GM18498 (cell line): Measurements from ENCODE around the gene EREG.
"Not testable (repeated sequence)": the region's sequence is repeated elsewhere in the genome, so short reads cannot be mapped to it uniquely, and the experiment has no call there.

Experiments used
- ATAC-seq: cut with Tn5 transposase; IDR thresholded peaks from one replicate; pipeline ENCODE4 v1.9.1; 2021; ENCODE audit warnings: mild to moderate bottlenecking, moderate library complexity; ENCODE audit not compliant: unreplicated experiment

Gene EREG

DNA sequence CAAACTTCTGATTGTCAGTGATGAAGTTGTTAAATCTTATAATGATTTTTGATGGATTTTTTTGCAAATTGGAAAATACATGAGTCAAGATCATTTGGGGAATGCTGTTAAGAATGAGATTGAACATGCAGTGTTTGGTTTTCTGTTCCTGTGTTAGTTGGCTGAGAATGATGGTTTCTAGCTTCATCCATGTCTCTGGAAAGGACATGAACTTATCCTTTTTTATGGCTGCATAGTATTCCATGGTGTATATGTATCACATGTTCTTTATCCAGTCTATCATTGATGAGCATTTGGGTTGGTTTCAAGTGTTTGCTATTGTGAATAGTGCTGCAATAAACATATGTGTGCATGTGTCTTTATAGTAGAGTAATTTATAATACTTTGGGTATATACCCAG is 24.5 kb upstream of the EREG start:
- not testable (repeated sequence) for ATAC-seq

DNA sequence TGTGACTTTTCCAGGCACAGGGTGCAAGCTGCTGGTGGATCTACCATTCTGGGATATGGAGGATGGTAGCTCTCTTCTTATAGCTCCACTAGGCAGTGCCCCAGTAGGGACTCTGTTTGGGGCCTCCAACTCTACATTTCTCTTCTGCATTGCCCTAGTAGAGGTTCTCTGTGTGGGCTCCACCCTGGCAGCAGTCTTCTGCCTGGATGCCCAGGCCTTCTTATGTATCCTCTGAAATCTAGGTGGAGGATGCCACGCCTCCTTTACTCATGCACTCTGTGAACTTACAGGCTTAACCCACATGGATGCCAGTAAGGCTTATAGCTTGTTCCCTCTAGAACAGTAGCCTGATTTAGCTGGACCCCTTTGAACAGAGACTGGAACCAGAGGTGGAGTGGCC is 20.9 kb upstream of the EREG start:
- no peak for ATAC-seq

DNA sequence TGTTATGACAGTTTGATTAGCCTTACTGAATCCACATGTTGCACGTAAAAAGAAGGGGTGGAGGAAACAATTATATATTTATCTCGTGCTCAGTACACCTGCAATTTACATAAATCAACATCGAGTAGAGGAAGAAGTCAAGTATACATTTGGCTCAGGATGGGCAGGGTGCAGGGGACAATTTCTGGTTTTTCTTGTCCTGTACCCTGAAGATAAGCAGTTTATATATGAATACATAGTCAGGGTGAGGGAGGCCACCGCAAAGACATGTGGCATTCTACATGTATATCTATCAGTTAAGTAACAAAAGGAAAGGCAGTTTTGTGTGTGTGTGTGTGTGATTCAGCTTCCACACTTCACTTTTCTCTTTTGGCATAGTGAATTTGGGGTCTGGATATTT is 11.1 kb upstream of the EREG start:
- ATAC-seq, result no peak

GRCh38 chr4:74357965-74358364 is 7.0 kb upstream of the EREG start:
- no peak for ATAC-seq

- no peak for ATAC-seq
These were observed 3.3 kb upstream of the EREG start for GRCh38 chr4:74361671-74362070.

DNA sequence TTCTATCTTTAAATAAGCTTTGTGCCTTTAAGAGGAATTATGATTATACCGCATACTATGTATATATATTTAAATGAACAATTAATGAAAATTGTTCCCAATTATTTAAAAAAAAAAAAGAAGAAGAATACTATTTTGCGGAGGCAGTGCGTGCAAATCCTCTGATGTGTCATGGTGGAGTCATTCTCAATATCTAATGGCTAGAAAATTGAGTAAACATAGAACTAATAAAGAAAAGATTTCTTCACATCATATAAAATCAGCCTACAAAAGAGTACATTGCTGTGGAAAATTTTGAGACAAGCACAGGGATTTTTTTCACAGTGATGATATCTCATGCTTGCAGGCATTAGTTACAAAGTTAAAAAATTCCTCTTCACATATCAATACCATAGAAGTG is 2.6 kb upstream of the EREG start:
- no peak for ATAC-seq

GRCh38 chr4:74364256-74364651 is 691 bp upstream of the EREG start:
- ATAC-seq, result no peak

GRCh38 chr4:74365761-74366160 is 816 bp downstream of the EREG start:
- ATAC-seq, result no peak

DNA sequence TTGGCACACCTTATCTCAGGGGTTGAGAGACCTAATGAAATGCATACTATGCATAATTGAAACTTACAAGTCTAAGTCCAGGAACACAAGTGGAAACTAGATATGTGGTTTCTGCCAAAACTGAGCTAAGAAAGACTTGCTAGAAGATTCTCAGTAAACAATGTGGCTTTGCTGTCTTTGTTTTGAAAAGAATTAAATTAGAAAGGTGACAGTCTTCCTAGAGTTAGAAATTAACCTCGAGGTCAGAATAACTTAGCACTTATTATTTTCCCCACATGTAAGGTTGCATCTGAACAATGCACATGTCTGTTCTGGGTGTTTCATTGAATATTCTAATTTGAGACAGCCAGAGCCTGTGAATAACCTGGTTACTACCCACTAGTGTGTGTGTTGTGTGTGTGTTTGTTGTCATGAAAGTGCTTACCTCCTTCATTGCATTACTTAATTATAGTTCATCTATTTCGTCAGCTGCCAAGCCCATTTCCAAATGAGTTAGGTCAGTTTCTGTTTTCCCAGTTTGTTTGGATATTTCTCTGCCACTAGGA is 1.5 kb downstream of the EREG start:
- peak; percentile 55 for ATAC-seq

DNA sequence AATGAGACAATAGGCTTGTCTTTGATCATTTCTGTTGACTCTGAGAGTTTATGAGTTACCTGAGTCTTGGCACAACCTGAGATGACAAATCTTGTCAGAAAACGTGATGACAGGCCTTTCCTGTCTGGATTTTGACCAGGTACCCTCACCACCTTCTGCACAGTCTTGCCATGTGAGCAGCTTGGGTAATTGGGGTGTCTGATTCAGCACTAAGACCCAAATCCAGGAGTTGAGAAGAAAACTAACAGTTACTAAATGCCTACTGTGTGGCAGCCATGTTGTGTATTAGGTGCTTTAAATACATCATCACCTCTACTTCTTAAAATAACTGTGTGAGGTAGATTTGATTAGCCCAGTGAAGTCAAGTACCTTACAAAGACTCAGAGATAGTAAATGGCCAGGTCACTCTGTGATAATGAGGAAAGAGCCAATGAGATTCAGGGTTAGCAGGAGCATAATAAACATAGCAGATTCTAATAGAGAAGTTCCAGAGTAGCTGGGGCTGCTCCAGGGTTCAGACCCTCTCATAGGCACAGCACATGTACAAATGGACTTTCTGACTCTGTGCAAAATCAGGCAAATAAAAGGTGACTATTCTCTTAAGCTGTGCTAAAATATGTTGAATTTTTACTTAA is 2.8 kb downstream of the EREG start:
- no peak for ATAC-seq

GRCh38 chr4:74368596-74368995 is 3.7 kb downstream of the EREG start:
- ATAC-seq, result no peak

DNA sequence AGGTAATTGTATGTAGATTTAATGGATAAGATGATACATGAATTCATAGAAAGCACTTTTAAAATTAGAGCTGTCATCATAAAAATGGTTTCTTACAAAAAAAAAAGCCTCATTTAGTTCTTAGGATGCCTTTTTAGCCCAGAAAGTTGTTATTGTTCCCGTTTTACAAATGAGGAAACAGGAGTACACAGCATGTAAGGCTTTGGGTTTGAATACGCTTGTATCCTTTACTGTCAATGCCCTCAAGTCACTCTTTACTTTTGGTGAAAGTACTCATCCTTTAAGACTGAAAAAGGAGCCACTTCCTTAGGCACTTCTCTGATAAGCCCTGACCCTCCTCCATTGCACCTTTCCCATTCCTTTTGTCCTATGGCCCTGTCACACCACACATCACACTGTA is 4.9 kb downstream of the EREG start:
- ATAC-seq, result no peak

GRCh38 chr4:74370912-74371311 is 6.0 kb downstream of the EREG start:
- peak; percentile 81 for ATAC-seq

DNA sequence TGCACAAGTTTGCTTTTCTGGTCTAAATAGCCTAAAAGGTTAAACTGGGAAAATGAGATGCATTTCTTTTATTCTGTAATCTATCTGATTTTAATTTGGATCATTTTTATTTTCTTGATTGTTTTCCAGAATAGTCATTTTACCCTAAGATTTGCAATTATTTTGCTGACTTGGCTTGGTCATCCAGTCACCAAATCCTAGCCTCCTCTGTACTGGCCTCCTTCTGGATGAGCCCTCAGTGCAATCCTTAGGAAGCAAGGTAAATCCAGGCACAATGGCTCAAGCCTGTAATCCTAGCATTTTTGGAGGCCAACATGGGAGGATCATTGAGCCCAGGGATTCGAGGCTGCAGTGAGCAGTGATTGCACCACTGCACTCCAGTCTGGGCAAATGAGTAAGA is 9.2 kb downstream of the EREG start:
- ATAC-seq, result no peak

DNA sequence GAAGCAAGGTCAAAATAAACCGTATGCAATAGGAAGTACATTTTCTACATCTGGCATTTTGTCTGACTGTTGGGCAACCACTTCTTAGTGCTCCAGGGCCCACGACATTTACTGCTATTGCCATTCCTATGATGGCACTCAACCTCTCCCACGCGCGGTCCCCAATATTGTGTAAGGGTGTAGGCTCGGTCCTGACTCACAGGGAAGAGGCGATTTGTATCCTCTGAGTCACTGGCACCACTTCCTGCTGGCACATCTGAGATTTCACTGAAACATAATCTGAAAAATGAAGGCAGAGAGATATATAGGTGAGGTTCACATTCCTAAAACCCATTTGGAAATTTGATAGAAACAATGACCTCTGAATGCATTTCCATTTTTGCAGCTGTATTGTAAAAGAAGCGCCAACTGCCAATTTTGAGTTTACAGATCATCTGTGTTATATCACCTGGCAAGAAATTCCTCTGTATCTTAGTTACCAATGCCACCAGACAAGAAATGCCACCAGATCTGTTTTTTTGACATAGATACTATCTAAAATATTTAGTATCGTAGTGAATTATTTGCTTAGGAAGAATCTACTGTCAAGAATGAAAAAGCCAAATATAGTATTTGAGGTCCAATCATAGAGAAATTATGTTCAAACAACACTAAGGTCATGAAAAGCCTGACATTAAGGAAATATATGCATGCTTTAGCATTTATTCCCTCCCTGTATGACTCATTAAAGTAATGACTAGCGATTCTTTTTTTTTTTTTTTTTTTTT is 9.8 kb downstream of the EREG start:
- no peak for ATAC-seq

DNA sequence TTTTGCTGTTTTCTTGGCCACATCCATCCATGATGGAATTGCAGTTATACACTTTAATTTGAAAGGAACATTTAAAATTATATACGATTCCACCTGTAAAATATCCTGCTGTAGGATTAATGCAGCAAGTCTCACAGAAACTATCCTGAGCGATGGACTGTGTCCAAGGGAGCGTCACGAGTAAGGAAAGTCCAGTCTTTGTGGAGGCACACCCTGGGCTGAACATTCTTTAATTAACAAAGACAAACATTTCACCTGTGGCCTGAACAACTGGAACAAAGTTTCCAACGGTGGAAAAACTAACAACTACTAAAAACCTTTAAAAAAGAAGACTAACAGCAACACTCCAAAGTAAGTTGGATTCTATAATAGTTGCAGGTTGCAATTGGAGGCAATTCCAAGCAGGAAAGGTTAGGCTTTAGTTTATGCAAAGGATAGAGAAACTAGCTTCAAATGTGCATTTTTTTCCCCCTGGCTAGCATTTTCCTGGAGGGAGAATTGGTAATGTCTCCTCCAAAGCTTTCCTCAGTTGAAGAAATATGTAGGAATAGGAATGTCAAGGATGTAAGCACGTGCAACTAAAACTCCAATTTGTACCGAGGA is 11.0 kb downstream of the EREG start:
- no peak for ATAC-seq

DNA sequence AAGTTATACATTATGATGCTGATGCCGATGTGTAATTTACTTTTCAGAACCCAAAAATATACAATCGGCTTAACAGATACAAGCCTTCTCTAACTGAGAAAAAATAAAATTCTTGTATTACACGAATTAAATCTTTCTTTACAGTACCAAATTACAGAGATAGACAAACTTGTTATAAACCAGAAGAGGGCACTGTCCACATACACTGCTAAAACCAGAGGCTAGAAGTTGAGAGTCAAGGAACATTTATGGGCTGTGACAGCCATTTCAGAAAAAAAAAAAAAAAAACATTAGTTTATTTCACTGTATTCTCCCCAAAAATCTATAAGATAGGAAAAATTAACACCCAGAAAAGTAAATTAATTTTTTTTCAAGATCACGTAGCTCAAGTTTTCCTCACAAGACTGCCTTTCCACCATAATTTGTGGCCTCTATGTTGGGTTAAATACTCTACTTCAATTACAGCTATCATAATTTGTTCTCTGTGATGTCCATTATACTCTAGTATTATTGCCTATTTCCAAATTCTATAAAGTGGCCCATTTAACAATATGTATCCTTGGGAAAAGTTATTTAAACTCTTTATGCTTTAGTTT is 12.0 kb downstream of the EREG start:
- peak; percentile 76 for ATAC-seq

GRCh38 chr4:74377714-74378113 is 12.8 kb downstream of the EREG start:
- no peak for ATAC-seq

DNA sequence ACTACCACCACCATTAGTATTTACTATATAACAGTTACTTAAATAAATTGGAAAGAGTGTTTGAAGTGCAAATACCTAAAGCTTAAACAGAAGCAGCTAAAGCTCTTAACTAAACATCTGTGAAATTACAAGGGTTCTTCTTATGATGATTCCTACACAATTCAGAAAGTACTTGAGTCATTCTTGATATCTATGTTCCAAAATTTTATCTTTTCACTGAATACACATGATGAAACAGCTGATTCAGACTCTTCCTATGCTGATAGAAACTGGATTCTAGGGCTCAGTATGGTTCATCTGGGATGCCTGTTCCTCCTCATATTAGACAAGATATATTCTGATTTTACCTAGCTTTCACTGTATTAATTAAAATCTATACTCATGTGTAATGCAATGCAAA is 13.6 kb downstream of the EREG start:
- no peak for ATAC-seq

- ATAC-seq, result no peak
These were observed 15.0 kb downstream of the EREG start for GRCh38 chr4:74379912-74380311.

DNA sequence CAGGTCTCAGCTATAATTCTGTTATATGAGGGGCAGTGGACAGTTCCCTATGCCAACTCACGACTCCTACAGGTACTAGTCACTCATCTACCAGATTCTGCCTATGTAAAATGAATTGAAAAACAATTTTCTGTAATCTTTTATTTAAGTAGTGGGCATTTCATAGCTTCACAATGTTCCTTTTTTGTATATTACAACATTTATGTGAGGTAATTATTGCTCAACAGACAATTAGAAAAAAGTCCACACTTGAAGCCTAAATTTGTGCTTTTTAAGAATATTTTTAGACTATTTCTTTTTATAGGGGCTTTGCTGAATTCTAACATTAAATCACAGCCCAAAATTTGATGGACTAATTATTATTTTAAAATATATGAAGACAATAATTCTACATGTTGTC is 20.4 kb downstream of the EREG start:
- no peak for ATAC-seq

GRCh38 chr4:74386159-74386558 is 21.2 kb downstream of the EREG start:
- ATAC-seq, result no peak
